Left forelimb (tissue), 1 donor: ENCODE results near the gene UQCRFS1.

Experiments used
- DNase-seq: peaks from one replicate; pipeline ENCODE4 v3.0.0-alpha.2; 2018; ENCODE audit warnings: low spot score

UQCRFS1 gene

GRCh38 chr19:29155683-29156082 lies 57.3 kb downstream of the UQCRFS1 start:
- DNase-seq, result no peak
